Measurements from ENCODE around the gene MEGF11. TPM values are rescaled to one million over a fixed set of nuclear protein-coding genes. Genes with fewer than 3 reads are reported as not detected.

Gene MEGF11
- total RNA-seq, 3 donors from 2014 or later (not counting 1 experiment from before 2014, with no cell fraction given) = not detected

DNA sequence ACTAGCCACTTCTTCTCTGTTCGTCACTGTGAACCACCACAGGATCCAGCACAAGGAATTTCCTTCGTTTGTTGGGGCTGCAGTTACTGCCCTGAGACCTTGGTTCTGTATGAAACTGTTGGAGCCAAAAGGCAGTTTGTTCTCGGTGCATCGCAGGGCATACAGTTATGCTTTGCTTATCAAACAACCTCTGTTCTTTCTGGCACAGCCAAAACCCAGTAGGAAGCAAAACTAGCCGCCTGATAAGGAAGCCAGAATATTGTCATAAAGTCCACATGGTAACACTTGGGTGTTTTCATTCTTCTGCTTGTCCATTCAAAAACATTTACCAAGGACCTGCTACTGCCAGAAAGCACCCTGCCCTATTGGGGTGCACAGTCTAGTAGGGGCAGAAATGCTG, 268.2 kb downstream of the MEGF11 start:
- H3K27me3 ChIP-seq (ENCODE audit: control insufficient read depth, insufficient read depth, low read length) = peaks cover 5% of the 10 kb centered on the region
- no peak overlapping the region for H3K4me3 ChIP-seq (ENCODE audit: low read length)
- peaks cover 21 to 32% of the 10 kb centered on the region in 2 donors for H3K27me3 Mint-ChIP-seq (ENCODE audit: low read depth in 2 of 2)
- H3K4me1 ChIP-seq (ENCODE audit: control insufficient read depth, insufficient read depth, low read length) = peaks cover 10% of the 10 kb centered on the region
- no peak overlapping the region for H3K27ac ChIP-seq (ENCODE audit: low read length)
- H3K9me3 ChIP-seq (ENCODE audit: control insufficient read depth, insufficient read depth, low read length) = no peaks in the 10 kb centered on the region
- H3K4me3 Mint-ChIP-seq = no peak overlapping the region
- 71% methylated on average over 5 of the region's 5 CpGs for WGBS (ENCODE audit: insufficient coverage)
- intact Hi-C loops (cut with micrococcal nuclease) = no loop called here
- ATAC-seq = no peak
- no peaks in the 10 kb centered on the region for H3K9me3 Mint-ChIP-seq
- TF ChIP-seq, protein P1, sequence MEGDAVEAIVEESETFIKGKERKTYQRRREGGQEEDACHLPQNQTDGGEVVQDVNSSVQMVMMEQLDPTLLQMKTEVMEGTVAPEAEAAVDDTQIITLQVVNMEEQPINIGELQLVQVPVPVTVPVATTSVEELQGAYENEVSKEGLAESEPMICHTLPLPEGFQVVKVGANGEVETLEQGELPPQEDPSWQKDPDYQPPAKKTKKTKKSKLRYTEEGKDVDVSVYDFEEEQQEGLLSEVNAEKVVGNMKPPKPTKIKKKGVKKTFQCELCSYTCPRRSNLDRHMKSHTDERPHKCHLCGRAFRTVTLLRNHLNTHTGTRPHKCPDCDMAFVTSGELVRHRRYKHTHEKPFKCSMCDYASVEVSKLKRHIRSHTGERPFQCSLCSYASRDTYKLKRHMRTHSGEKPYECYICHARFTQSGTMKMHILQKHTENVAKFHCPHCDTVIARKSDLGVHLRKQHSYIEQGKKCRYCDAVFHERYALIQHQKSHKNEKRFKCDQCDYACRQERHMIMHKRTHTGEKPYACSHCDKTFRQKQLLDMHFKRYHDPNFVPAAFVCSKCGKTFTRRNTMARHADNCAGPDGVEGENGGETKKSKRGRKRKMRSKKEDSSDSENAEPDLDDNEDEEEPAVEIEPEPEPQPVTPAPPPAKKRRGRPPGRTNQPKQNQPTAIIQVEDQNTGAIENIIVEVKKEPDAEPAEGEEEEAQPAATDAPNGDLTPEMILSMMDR (IDR thresholded peaks at IDR 0.05) = no peak
- no peak for DNase-seq
- H3K4me1 Mint-ChIP-seq = peaks cover 6 to 17% of the 10 kb centered on the region in 2 donors
- no peaks in the 10 kb centered on the region for H3K36me3 Mint-ChIP-seq
- no peaks in the 10 kb centered on the region for H3K36me3 ChIP-seq (ENCODE audit: control insufficient read depth, insufficient read depth, low read length)
- no peak overlapping the region for H3K27ac Mint-ChIP-seq

DNA sequence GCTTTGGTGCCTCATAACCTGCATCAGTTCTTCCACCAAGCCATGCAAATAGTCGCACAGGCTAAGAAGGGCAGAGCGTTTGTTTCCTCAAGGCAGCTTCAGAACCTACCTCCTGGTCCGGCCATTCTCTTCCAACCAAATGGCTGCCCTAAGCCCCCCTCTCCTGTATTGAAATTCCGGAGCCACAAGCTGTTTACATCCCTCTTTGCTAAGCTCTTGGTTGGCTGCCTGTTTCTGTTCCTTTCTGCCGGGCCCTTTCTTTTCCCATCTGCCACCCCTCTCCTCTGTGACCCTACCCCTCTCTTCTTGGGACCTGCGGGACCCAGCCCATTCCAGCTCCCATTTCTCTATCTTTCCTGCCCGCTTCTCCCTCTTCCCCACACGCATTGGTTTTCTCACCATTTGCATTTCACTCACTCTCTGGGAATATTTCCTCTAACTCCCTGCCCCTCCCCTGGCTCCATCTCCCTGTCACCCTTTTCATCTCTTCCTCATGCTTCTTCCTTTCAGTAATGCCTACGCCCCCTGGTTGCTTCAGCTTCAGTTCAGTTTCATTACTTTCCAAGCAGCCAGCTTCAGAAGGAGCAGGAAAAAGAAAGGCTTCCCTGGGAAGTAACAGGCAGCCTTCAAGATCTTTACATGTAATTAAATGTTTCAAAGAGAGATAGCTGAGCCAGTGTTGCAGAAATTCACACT, 270.8 kb downstream of the MEGF11 start:
- intact Hi-C loops (cut with micrococcal nuclease) = no loop called here
- H3K27ac ChIP-seq (ENCODE audit: low read length) = no peak overlapping the region
- H3K36me3 Mint-ChIP-seq = no peaks in the 10 kb centered on the region
- peak overlapping the region; percentile 53 for H3K4me3 Mint-ChIP-seq
- no peaks in the 10 kb centered on the region for H3K36me3 ChIP-seq (ENCODE audit: control insufficient read depth, insufficient read depth, low read length)
- H3K4me1 Mint-ChIP-seq = peaks cover 6 to 17% of the 10 kb centered on the region in 2 donors
- 27% methylated on average over 9 of the region's 9 CpGs for WGBS (ENCODE audit: insufficient coverage)
- H3K27me3 ChIP-seq (ENCODE audit: control insufficient read depth, insufficient read depth, low read length) = peaks cover 3% of the 10 kb centered on the region
- ATAC-seq (no peak), DNase-seq (no peak)
- TF ChIP-seq, protein P1 (IDR thresholded peaks at IDR 0.05) = peak; percentile 5
- no peak overlapping the region for H3K27ac Mint-ChIP-seq
- H3K9me3 Mint-ChIP-seq = no peaks in the 10 kb centered on the region
- no peak overlapping the region for H3K4me3 ChIP-seq (ENCODE audit: low read length)
- H3K9me3 ChIP-seq (ENCODE audit: control insufficient read depth, insufficient read depth, low read length) = no peaks in the 10 kb centered on the region
- H3K27me3 Mint-ChIP-seq (ENCODE audit: low read depth in 2 of 2) = peaks cover 19 to 27% of the 10 kb centered on the region in 2 donors
- peaks cover 10% of the 10 kb centered on the region for H3K4me1 ChIP-seq (ENCODE audit: control insufficient read depth, insufficient read depth, low read length)

DNA sequence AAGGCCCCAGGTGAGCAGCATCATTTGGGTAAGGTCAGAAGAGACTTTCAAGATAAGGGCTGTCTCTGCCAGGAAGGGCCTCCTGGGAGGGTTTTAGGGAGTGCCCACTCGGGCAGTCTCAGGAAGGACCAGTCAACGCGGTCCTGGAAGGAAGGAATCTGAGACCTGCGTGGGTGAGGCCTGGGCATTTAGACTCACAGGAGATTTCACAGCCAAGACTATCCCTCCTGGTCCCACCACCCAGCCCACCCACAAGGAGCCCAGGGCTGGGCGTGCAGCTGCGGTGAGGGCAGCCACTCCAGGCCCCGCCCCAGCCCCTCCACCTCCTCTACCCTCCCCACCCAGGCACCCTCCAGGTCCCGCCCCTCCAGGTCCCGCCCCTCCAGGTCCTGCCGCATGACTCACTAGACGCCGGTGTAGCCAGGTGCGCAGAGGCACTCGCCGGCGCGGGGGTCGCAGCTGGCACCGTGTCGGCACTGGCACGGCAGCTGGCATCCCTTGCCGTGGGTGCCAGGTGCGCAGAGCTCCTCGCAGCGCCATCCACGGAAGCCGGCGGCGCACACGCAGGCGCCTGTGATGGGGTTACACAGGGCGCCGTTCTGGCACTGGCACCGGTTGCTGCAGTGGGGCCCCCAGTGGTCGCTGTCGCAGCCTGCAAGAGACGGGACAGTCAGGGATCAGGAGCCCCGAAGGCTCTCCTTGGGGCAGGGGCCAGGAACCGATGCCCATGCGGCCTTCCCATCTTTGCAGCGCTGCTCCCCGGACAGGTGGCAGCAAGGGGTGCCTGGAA, 271.5 kb downstream of the MEGF11 start:
- H3K4me1 ChIP-seq (ENCODE audit: control insufficient read depth, insufficient read depth, low read length) = peaks cover 10% of the 10 kb centered on the region
- DNase-seq (peak in 1 of 2 donors; percentile 74), ATAC-seq (peak; percentile 69 to 86 (median 86))
- WGBS (ENCODE audit: insufficient coverage) = 3% methylated on average over 42 of the region's 42 CpGs
- no peaks in the 10 kb centered on the region for H3K9me3 ChIP-seq (ENCODE audit: control insufficient read depth, insufficient read depth, low read length)
- Mint-ChIP-seq H3K9me3 (no peaks in the 10 kb centered on the region), H3K4me3 (peak overlapping the region; percentile 53), H3K4me1 (peaks cover 6 to 17% of the 10 kb centered on the region in 2 donors), H3K27ac (no peak overlapping the region), H3K36me3 (no peaks in the 10 kb centered on the region), H3K27me3 (ENCODE audit: low read depth in 2 of 2) (peaks cover 19 to 30% of the 10 kb centered on the region in 2 donors)
- no peaks in the 10 kb centered on the region for H3K36me3 ChIP-seq (ENCODE audit: control insufficient read depth, insufficient read depth, low read length)
- H3K27ac ChIP-seq (ENCODE audit: low read length) = no peak overlapping the region
- TF ChIP-seq, protein P1 (IDR thresholded peaks at IDR 0.05) = peak; percentile 14
- H3K4me3 ChIP-seq (ENCODE audit: low read length) = no peak overlapping the region
- peaks cover 3% of the 10 kb centered on the region for H3K27me3 ChIP-seq (ENCODE audit: control insufficient read depth, insufficient read depth, low read length)
- intact Hi-C loops (cut with micrococcal nuclease) = no loop called here
